ENCODE results near the gene UBTD2.
"Not testable (repeated sequence)": the region's sequence is repeated elsewhere in the genome, so short reads cannot be mapped to it uniquely, and the experiment has no call there.

Gene UBTD2

GRCh38 chr5:172213126-172213525 is 70.4 kb downstream of the UBTD2 start:
- TF ChIP-seq, protein P1, sequence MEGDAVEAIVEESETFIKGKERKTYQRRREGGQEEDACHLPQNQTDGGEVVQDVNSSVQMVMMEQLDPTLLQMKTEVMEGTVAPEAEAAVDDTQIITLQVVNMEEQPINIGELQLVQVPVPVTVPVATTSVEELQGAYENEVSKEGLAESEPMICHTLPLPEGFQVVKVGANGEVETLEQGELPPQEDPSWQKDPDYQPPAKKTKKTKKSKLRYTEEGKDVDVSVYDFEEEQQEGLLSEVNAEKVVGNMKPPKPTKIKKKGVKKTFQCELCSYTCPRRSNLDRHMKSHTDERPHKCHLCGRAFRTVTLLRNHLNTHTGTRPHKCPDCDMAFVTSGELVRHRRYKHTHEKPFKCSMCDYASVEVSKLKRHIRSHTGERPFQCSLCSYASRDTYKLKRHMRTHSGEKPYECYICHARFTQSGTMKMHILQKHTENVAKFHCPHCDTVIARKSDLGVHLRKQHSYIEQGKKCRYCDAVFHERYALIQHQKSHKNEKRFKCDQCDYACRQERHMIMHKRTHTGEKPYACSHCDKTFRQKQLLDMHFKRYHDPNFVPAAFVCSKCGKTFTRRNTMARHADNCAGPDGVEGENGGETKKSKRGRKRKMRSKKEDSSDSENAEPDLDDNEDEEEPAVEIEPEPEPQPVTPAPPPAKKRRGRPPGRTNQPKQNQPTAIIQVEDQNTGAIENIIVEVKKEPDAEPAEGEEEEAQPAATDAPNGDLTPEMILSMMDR (IDR thresholded peaks at IDR 0.05; ENCODE audit: low read depth, low read length), result no peak
- DNase-seq (ENCODE audit: extremely low read depth, low read depth), result no peak

DNA sequence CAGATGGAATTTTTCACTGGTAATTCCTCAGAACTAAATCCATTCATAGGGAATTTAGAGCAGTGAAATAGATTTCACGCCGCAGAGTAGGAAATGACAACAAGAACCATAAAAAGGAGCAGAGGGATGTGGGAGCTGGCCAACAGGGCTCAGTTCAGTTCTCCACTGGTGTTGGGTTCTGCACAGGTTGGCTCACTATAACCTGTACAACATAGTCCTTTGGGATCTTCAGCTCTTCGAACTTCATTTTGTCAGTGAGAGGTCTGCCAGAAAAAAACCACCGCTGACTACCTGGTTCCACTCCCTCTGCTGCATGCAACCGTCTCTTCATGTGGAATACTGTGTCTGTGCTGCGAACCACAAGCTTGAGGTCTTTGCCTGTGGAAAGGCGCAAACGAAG is 71.9 kb downstream of the UBTD2 start:
- DNase-seq (ENCODE audit: extremely low read depth, low read depth), result no peak
- TF ChIP-seq, protein P1 (IDR thresholded peaks at IDR 0.05; ENCODE audit: low read depth, low read length), result no peak

GRCh38 chr5:172209714-172210113 is 73.8 kb downstream of the UBTD2 start:
- DNase-seq (ENCODE audit: extremely low read depth, low read depth), result no peak
- TF ChIP-seq, protein P1 (IDR thresholded peaks at IDR 0.05; ENCODE audit: low read depth, low read length), result no peak

DNA sequence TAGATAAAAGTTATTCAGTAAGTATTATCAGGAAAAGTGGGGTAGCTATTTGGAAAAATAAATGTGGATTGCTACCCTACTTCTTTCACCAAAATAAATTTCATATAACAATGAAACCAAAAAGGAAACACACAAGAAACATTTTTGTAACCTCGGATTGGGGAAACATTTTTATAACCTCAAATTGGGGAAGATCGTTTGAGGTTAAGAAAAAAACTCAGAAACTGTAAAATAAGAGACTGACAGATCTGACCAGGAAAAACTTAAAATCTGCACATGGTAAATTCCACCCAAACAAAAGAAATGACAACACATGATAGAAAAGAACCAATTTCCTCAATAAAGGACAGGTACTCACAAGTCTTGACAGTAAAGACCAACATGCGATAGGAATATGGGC is 76.1 kb downstream of the UBTD2 start:
- no peak for DNase-seq (ENCODE audit: extremely low read depth, low read depth)
- TF ChIP-seq, protein P1 (IDR thresholded peaks at IDR 0.05; ENCODE audit: low read depth, low read length), result no peak

GRCh38 chr5:172205984-172206383 is 77.6 kb downstream of the UBTD2 start:
- not testable (repeated sequence) for DNase-seq (ENCODE audit: extremely low read depth, low read depth)

GRCh38 chr5:172200476-172200875 is 83.1 kb downstream of the UBTD2 start:
- TF ChIP-seq, protein P1 (IDR thresholded peaks at IDR 0.05; ENCODE audit: low read depth, low read length), result no peak
- DNase-seq (ENCODE audit: extremely low read depth, low read depth), result no peak

DNA sequence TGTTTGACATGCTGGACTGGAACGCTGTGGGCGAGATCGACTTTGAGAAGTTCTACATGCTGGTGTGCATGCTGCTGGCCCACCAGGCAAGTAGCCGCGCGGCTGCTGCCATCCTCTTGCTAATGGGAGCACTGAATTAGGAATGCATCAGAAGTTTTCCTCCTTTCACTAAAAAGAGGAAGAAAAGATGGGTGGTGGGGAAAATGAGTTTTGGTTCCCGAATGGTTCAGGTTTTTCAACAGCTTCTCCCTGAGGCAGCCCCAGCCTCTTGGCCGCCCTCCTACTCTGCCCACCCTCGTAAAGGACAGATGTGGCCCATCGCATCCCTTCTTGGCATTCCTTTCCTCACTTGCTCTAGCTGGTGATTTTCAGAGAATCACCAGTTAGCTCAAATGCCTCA is 84.1 kb downstream of the UBTD2 start:
- TF ChIP-seq, protein P1 (IDR thresholded peaks at IDR 0.05; ENCODE audit: low read depth, low read length), result no peak
- DNase-seq (ENCODE audit: extremely low read depth, low read depth), result no peak

GRCh38 chr5:172197775-172198174 is 85.8 kb downstream of the UBTD2 start:
- not testable (repeated sequence) for DNase-seq (ENCODE audit: extremely low read depth, low read depth)

Data from AG09319 (cell line).